Measurements from ENCODE around the gene GPR55. TPM values are rescaled to one million over a fixed set of nuclear protein-coding genes. Genes with fewer than 3 reads are reported as not detected.

Gene GPR55
- total RNA-seq, 1 experiment from 2014 or later: 0.07 TPM

DNA sequence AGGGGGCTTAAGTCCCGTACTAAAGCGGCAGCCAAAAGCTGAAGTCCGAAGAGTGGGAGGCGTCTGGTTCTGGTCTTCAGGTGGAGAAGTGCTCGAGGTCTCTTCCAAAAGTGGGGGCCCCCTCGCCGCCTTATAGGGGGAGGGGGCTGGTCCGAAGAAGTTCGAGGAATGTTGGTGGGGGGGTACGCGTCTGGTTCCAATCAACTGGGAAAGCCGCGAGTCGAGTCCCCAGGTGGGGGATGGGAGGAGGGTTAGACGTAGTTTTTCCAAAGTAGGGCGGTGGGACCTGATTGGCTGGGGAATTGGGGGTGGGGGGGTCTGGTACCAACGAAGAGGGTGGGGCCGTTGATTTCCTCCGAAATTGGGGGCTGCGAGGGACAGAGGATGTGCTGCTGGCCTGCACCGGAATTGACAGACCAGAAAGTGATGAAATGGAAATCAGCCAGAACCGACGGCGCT lies 59.7 kb downstream of the GPR55 start:
- TF ChIP-seq, protein P1, sequence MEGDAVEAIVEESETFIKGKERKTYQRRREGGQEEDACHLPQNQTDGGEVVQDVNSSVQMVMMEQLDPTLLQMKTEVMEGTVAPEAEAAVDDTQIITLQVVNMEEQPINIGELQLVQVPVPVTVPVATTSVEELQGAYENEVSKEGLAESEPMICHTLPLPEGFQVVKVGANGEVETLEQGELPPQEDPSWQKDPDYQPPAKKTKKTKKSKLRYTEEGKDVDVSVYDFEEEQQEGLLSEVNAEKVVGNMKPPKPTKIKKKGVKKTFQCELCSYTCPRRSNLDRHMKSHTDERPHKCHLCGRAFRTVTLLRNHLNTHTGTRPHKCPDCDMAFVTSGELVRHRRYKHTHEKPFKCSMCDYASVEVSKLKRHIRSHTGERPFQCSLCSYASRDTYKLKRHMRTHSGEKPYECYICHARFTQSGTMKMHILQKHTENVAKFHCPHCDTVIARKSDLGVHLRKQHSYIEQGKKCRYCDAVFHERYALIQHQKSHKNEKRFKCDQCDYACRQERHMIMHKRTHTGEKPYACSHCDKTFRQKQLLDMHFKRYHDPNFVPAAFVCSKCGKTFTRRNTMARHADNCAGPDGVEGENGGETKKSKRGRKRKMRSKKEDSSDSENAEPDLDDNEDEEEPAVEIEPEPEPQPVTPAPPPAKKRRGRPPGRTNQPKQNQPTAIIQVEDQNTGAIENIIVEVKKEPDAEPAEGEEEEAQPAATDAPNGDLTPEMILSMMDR (conservative IDR thresholded peaks at IDR 0.05; ENCODE audit: low read depth, low read length): no peak
- TF ChIP-seq EZH2phosphoT487 (IDR thresholded peaks at IDR 0.05; ENCODE audit: borderline replicate concordance, low read length) (no peak), EZH2 (IDR thresholded peaks at IDR 0.05; ENCODE audit: low read length, unreplicated experiment) (no peak)
- Histone ChIP-seq H3K9me3 (ENCODE audit: low read length) (no peaks in the 10 kb centered on the region), H3F3A (ENCODE audit: low read length, unreplicated experiment) (no peaks in the 10 kb centered on the region), H2AFZ (ENCODE audit: low read length) (peak overlapping the region; percentile 96), H3K36me3 (ENCODE audit: low read depth, low read length) (no peaks in the 10 kb centered on the region), H3K4me2 (ENCODE audit: low read length) (peak overlapping the region; percentile 99), H3K4me3 (ENCODE audit: low read length) (peak overlapping the region; percentile 97), H3K27ac (ENCODE audit: low read length) (no peak overlapping the region), H4K20me1 (ENCODE audit: low read length) (no peaks in the 10 kb centered on the region; the same call in 1 of the 2 replicates), H3K9ac (ENCODE audit: low read length) (peak overlapping the region; percentile 75), H3K79me2 (ENCODE audit: low read length) (no peaks in the 10 kb centered on the region), H3K9me2 (replicated peaks; ENCODE audit: low read length) (no peaks in the 10 kb centered on the region), H3K27me3 (ENCODE audit: low read length) (no peaks in the 10 kb centered on the region), H3K4me1 (ENCODE audit: insufficient read depth, low read length) (peaks cover 12% of the 10 kb centered on the region)
- BruUV-seq (replicated peaks): no TSS peak
- ATAC-seq (no peak), DNase-seq (no peak)
- POLR2A ChIA-PET (ENCODE audit: unreplicated experiment): no interaction called here
- CTCF ChIA-PET: interaction anchor here (1.0 kb wide), 1 partner anchor 41 kb away, joined by 3 read pairs; no protein-coding TSS in a partner anchor
- intact Hi-C loops (cut with micrococcal nuclease): no loop called here

- Histone ChIP-seq H3K4me2 (ENCODE audit: low read length) (peak within 1 kb of the TSS; percentile 99), H3K4me1 (ENCODE audit: insufficient read depth, low read length) (peaks cover 12% of the 10 kb centered on the region), H3K79me2 (ENCODE audit: low read length) (no peaks in the 10 kb centered on the region), H3K27ac (ENCODE audit: low read length) (no peak within 1 kb of the TSS), H3K9ac (ENCODE audit: low read length) (peak within 1 kb of the TSS; percentile 75), H4K20me1 (ENCODE audit: low read length) (no peaks in the 10 kb centered on the region; the same call in 1 of the 2 replicates), H3K36me3 (ENCODE audit: low read depth, low read length) (no peaks in the 10 kb centered on the region), H3F3A (ENCODE audit: low read length, unreplicated experiment) (no peaks in the 10 kb centered on the region), H3K27me3 (ENCODE audit: low read length) (no peaks in the 10 kb centered on the region), H3K9me2 (replicated peaks; ENCODE audit: low read length) (no peaks in the 10 kb centered on the region), H3K9me3 (ENCODE audit: low read length) (no peaks in the 10 kb centered on the region), H2AFZ (ENCODE audit: low read length) (peak within 1 kb of the TSS; percentile 96), H3K4me3 (ENCODE audit: low read length) (peak within 1 kb of the TSS; percentile 97)
- BruUV-seq (replicated peaks): TSS peak; percentile 53
- ATAC-seq (peak; percentile 84), DNase-seq (peak; percentile 76)
- ChIA-PET POLR2A (ENCODE audit: unreplicated experiment) (interaction anchor here (0.5 kb wide), 1 partner anchor 600 kb away, joined by 4 read pairs; the partner anchor contains the start of gene NCL), CTCF (interaction anchor here (1.0 kb wide), 1 partner anchor 40 kb away, joined by 3 read pairs; no protein-coding TSS in a partner anchor)
- TF ChIP-seq EZH2phosphoT487 (IDR thresholded peaks at IDR 0.05; ENCODE audit: borderline replicate concordance, low read length) (no peak), EZH2 (IDR thresholded peaks at IDR 0.05; ENCODE audit: low read length, unreplicated experiment) (no peak)
- TF ChIP-seq, protein P1 (conservative IDR thresholded peaks at IDR 0.05; ENCODE audit: low read depth, low read length): peak; percentile 44; the same call in 1 of the 2 replicates
- intact Hi-C loops (cut with micrococcal nuclease): no loop called here
These were observed 60.3 kb downstream of the GPR55 start, which contains the start of gene ITM2C for GRCh38 chr2:230864605-230865306. ITM2C (plus strand) TSS chr2:230864942; CDS start chr2:230865026, 84 bp downstream.
